HepG2 (cell line): ENCODE data around the gene UBALD1. TPM values are rescaled to one million over a fixed set of nuclear protein-coding genes. Genes with fewer than 3 reads are reported as not detected.

Experiments used
- ATAC-seq: fragments of 200-7000 bp; cut with Tn5 transposase; 3 replicates; pipeline ENCODE4 v1.9.1; 2020; ENCODE audit warnings: mild to moderate bottlenecking, moderate library complexity
- BruUV-seq: library from RNA; stranded (reverse); fragments of 400-500 nt; replicated peaks from 2 replicates; lab custom pipeline; 2021; lab: Mats Ljungman, UMichigan
- CTCF ChIA-PET: fragments of 300-600 bp; formaldehyde crosslinking; extraction: SDS; loops from one replicate; lab custom pipeline; 2021; ENCODE audit warnings: low total read pairs, inconsistent platforms, low intra/inter-chr PET ratio; lab: Yijun Ruan, JAX
- POLR2A ChIA-PET: fragments of 350-600 bp; sonication (Branson Sonifier 250); formaldehyde crosslinking; loops from one replicate; lab custom pipeline; 2020; ENCODE audit warnings: antibody characterized with exemption, inconsistent platforms; lab: Yijun Ruan, JAX
- DNase-seq: peaks from one replicate; pipeline ENCODE4 v3.0.0-alpha.2; 2015; ENCODE audit warnings: low spot score
- FAIRE-seq: peaks from 3 replicates; lab custom pipeline; 2011; peaks lifted over from hg19 to GRCh38; lab: Jason Lieb, UNC
- H2AFZ ChIP-seq: one replicate; pipeline ENCODE4 v1.6.1; 2011; ENCODE audit warnings: low read length, inconsistent platforms
- H3K27ac ChIP-seq: fragments of 300-600 bp; 3 replicates; pipeline ENCODE4 v1.8.0; 2011; ENCODE audit warnings: mixed run types, mild to moderate bottlenecking, mixed read lengths, low read length, inconsistent platforms; ENCODE audit not compliant: insufficient read depth; ENCODE audit errors: extremely low read length
- H3K27me3 ChIP-seq, 2 experiments: fragments of 200-600 bp in 1 of 2; 2 replicates in 1 of 2; 3 replicates in 1 of 2; pipeline versions ENCODE4 v1.6.0 to v1.8.0; 2011; ENCODE audit warnings: low read length in 2 of 2, mild to moderate bottlenecking in 2 of 2, moderate library complexity in 2 of 2, inconsistent platforms in 1 of 2; ENCODE audit not compliant: insufficient read depth in 2 of 2, control insufficient read depth in 1 of 2
- H3K36me3 ChIP-seq, 2 experiments: fragments of 200-600 bp in 1 of 2; replicated peaks in 1 of 2; 2 replicates in 1 of 2; 3 replicates in 1 of 2; pipeline versions ENCODE4 v1.5.1 to v1.8.0; 2011; ENCODE audit warnings: low read length in 2 of 2, inconsistent platforms in 1 of 2; ENCODE audit not compliant: insufficient read depth in 2 of 2, control insufficient read depth in 1 of 2
- H3K4me1 ChIP-seq: 2 replicates; pipeline ENCODE4 v1.5.1; 2012; ENCODE audit warnings: low read length, inconsistent platforms; ENCODE audit not compliant: insufficient read depth
- H3K4me2 ChIP-seq: 2 replicates; pipeline ENCODE4 v1.6.0; 2011; ENCODE audit warnings: low read depth, low read length, inconsistent platforms
- H3K4me3 ChIP-seq, 3 experiments: fragments of 200-600 bp in 1 of 3; sonication (generic), shearing (Covaris generic) in 1 of 3; replicated peaks in 1 of 3; 2 replicates each; pipeline ENCODE4 v1.5.1; 2011 to 2016; ENCODE audit warnings: low read length in 3 of 3, inconsistent platforms in 2 of 3, low read depth in 2 of 3, mild to moderate bottlenecking in 2 of 3, control low read depth in 1 of 3, mixed read lengths in 1 of 3; ENCODE audit not compliant: insufficient read depth in 1 of 3
- H3K79me2 ChIP-seq: one replicate; pipeline ENCODE4 v1.6.1; 2011; ENCODE audit warnings: low read length, inconsistent platforms; ENCODE audit not compliant: insufficient read depth
- H3K9ac ChIP-seq: 2 replicates; pipeline ENCODE4 v1.6.0; 2011; ENCODE audit warnings: mild to moderate bottlenecking, low read depth, low read length, inconsistent platforms; ENCODE audit not compliant: insufficient read depth
- H3K9me3 ChIP-seq: 2 replicates; pipeline ENCODE4 v1.5.1; 2012; ENCODE audit warnings: mild to moderate bottlenecking, low read length
- H4K20me1 ChIP-seq: 2 replicates; pipeline ENCODE4 v1.6.0; 2011; ENCODE audit warnings: inconsistent platforms, mild to moderate bottlenecking, low read length, moderate library complexity; ENCODE audit not compliant: insufficient read depth
- DNMT3B ChIP-seq: conservative IDR thresholded peaks from 2 replicates; pipeline ENCODE4 v1.6.1; 2016; ENCODE audit warnings: missing biosample characterization, control low read depth
- ELF4 ChIP-seq: sonication (generic); formaldehyde crosslinking; IDR thresholded peaks from 2 replicates; pipeline ENCODE4 v1.5.0; 2020; ENCODE audit warnings: missing genetic modification reagents, mild to moderate bottlenecking, moderate library complexity, borderline replicate concordance
- EP300 ChIP-seq, 3 experiments: sonication (generic) in 1 of 3; formaldehyde crosslinking in 1 of 3; IDR thresholded peaks; 2 replicates each; pipeline versions ENCODE4 v1.5.1 to v1.6.1; 2011 to 2020; ENCODE audit warnings: low read depth in 2 of 3, low read length in 2 of 3, borderline replicate concordance in 1 of 3, improper control_type of control experiment in 1 of 3, mild to moderate bottlenecking in 1 of 3, missing genetic modification reagents in 1 of 3, moderate library complexity in 1 of 3
- KLF15 ChIP-seq: sonication (generic); formaldehyde crosslinking; IDR thresholded peaks from 2 replicates; pipeline ENCODE4 v1.8.1; 2023; ENCODE audit warnings: borderline replicate concordance, mild to moderate bottlenecking, inconsistent platforms, missing genetic modification reagents, mixed read lengths
- MXI1 ChIP-seq: IDR thresholded peaks from 3 replicates; pipeline ENCODE4 v1.6.1; 2012; ENCODE audit warnings: low read depth, low read length, inconsistent platforms, borderline replicate concordance
- POGZ ChIP-seq: sonication (generic); formaldehyde crosslinking; IDR thresholded peaks from 2 replicates; pipeline ENCODE4 v1.4.0; 2020; ENCODE audit warnings: mild to moderate bottlenecking, missing genetic modification reagents
- RBAK ChIP-seq: sonication (generic); formaldehyde crosslinking; IDR thresholded peaks from 2 replicates; pipeline ENCODE4 v1.5.1; 2020; ENCODE audit warnings: mild to moderate bottlenecking, missing genetic modification reagents
- SETDB1 ChIP-seq: sonication (generic); formaldehyde crosslinking; IDR thresholded peaks from 2 replicates; pipeline ENCODE4 v1.5.1; 2020; ENCODE audit warnings: missing genetic modification reagents, mild to moderate bottlenecking, borderline replicate concordance
- THAP8 ChIP-seq: sonication (generic); formaldehyde crosslinking; IDR thresholded peaks from 2 replicates; pipeline ENCODE4 v1.5.1; 2020; ENCODE audit warnings: missing genetic modification reagents, mild to moderate bottlenecking, borderline replicate concordance
- ZFP1 ChIP-seq: IDR thresholded peaks from 2 replicates; pipeline ENCODE4 v1.6.1; 2016
- ZNF431 ChIP-seq: sonication (generic); formaldehyde crosslinking; IDR thresholded peaks from 2 replicates; pipeline ENCODE4 v1.9.0; 2022; ENCODE audit warnings: missing genetic modification reagents, low read depth, mild to moderate bottlenecking, borderline replicate concordance
- ZNF557 ChIP-seq: sonication (generic); formaldehyde crosslinking; IDR thresholded peaks from 2 replicates; pipeline ENCODE4 v1.4.0; 2020; ENCODE audit warnings: missing genetic modification reagents
- ZNF747 ChIP-seq: sonication (generic); formaldehyde crosslinking; IDR thresholded peaks from 2 replicates; pipeline ENCODE4 v1.8.1; 2023; ENCODE audit warnings: missing genetic modification reagents, mild to moderate bottlenecking, borderline replicate concordance
- WGBS: methylation state at CpG from one replicate; pipeline ENCODE4 v1.1.6; 2017; ENCODE audit warnings: low lambda C conversion rate; 5-methylcytosine and 5-hydroxymethylcytosine counted together
- in situ Hi-C: cut with HindIII; loops from 2 replicates; pipeline ENCODE4 v1.10.0; 2017; ENCODE audit warnings: low pct_unique_long_range_greater_than_20kb; ENCODE audit not compliant: extremely low pct_ligation_motif_present
- intact Hi-C: fragments of 100-400 bp; cut with micrococcal nuclease; formaldehyde crosslinking; loops from one replicate; pipeline ENCODE4 v1.10.0; 2022; ENCODE audit not compliant: unreplicated experiment
- polyA plus RNA-seq, 8 experiments: library from polyadenylated mRNA; depleted of rRNA in 3 of 8; stranded (reverse) in 7 of 8; unstranded in 1 of 8; fragments of >200 nt; fragmentation: Illumina TruSeq in 4 of 8; extraction: Trizol in 4 of 8; gene quantifications; 2 replicates each; pipeline versions ENCODE4 v1.2.1 to v1.2.3, GENCODE V29; 2011 to 2016; ENCODE audit warnings: low read depth in 4 of 8, missing spikeins in 1 of 8, mixed read lengths in 1 of 8; ENCODE audit not compliant: insufficient read depth in 1 of 8
- total RNA-seq, 5 experiments: library from RNA; depleted of rRNA; stranded (reverse); fragments of >200 nt; fragmentation: Illumina TruSeq; extraction: Trizol; gene quantifications; 2 replicates each; pipeline ENCODE4 v1.2.3, GENCODE V29; 2016; ENCODE audit warnings: low read depth in 1 of 5

The UBALD1 gene
- total and polyA plus RNA-seq, 2 of the 13 experiments (the other 11 are each of a cell fraction or from before 2014, with no cell fraction given): 6.8 to 12.3 TPM

GRCh38 chr16:4651827-4652226, 37.1 kb upstream of the UBALD1 start:
- no TSS peak for BruUV-seq
- ATAC-seq (no peak), DNase-seq (no peak), FAIRE-seq (no peak)
- Histone ChIP-seq H2AFZ (no peak overlapping the region), H3K4me3 (no peak overlapping the region), H3K27ac (no peak overlapping the region), H3K27me3 (no peaks in the 10 kb centered on the region), H3K9ac (no peak overlapping the region), H3K9me3 (no peaks in the 10 kb centered on the region), H3K4me1 (peaks cover 52% of the 10 kb centered on the region), H3K79me2 (peaks cover 18% of the 10 kb centered on the region), H3K36me3 (peaks cover 24 to 40% of the 10 kb centered on the region in 2 experiments; a peak in 4 of 5 replicates), H4K20me1 (no peaks in the 10 kb centered on the region), H3K4me2 (no peak overlapping the region)
- intact Hi-C loops: no loop called here
- 95% methylated on average over 13 of the region's 13 CpGs for WGBS
- TF ChIP-seq KLF15 (CRISPR knock-in tag): no peak
- no peak for TF ChIP-seq EP300 (IDR thresholded peaks at IDR 0.05; ENCODE audit: low read depth in 2 of 2, low read length in 2 of 2)
- no peak for TF ChIP-seq EP300 (CRISPR knock-in tag; IDR thresholded peaks at IDR 0.05; ENCODE audit: borderline replicate concordance)
- TF ChIP-seq ZNF431: no peak
- no peak for TF ChIP-seq ELF4 (CRISPR knock-in tag)
- no peak for TF ChIP-seq ZNF557 (CRISPR knock-in tag)
- TF ChIP-seq SETDB1 (CRISPR knock-in tag): no peak
- no peak for TF ChIP-seq DNMT3B (CRISPR knock-in tag)
- TF ChIP-seq POGZ (CRISPR knock-in tag): no peak
- no peak for TF ChIP-seq RBAK (CRISPR knock-in tag)
- TF ChIP-seq ZNF747: no peak
- no peak for TF ChIP-seq ZFP1
- no peak for TF ChIP-seq THAP8 (CRISPR knock-in tag)
- TF ChIP-seq MXI1: no peak
- in situ Hi-C loops: no loop called here
- CTCF ChIA-PET: no interaction called here
- POLR2A ChIA-PET: no interaction called here
